GM23338 (cell line): ENCODE results near the gene LSP1. TPM values are rescaled to one million over a fixed set of nuclear protein-coding genes. Genes with fewer than 3 reads are reported as not detected.

ENCODE experiments used
- ATAC-seq: fragments of 200-7000 bp; cut with Tn5 transposase; 3 replicates; pipeline ENCODE4 v1.9.1; 2020
- DNase-seq: peaks from one replicate; pipeline ENCODE4 v3.0.0-alpha.2; 2015; ENCODE audit warnings: low spot score
- H2AFZ ChIP-seq: fragments of 200-600 bp; sonication (generic); 2 replicates; pipeline ENCODE4 v1.8.0; 2016; ENCODE audit warnings: antibody characterized with exemption, mild to moderate bottlenecking, moderate library complexity
- H3F3A ChIP-seq: fragments of 200-600 bp; sonication (generic); replicated peaks from 2 replicates; pipeline ENCODE4 v1.8.0; 2017; ENCODE audit warnings: antibody characterized with exemption, mixed run types, low read depth
- H3K27ac ChIP-seq: fragments of 200-600 bp; sonication (generic); 2 replicates; pipeline ENCODE4 v1.6.1; 2016; ENCODE audit warnings: low read depth
- H3K27me3 ChIP-seq: fragments of 200-600 bp; sonication (generic); 2 replicates; pipeline ENCODE4 v1.8.0; 2016; ENCODE audit warnings: mild to moderate bottlenecking, mixed run types, moderate library complexity; ENCODE audit not compliant: insufficient read depth
- H3K36me3 ChIP-seq: fragments of 200-600 bp; sonication (generic); 2 replicates; pipeline ENCODE4 v1.8.0; 2016; ENCODE audit warnings: mild to moderate bottlenecking; ENCODE audit not compliant: insufficient read depth
- H3K4me1 ChIP-seq: fragments of 200-600 bp; sonication (generic); 2 replicates; pipeline ENCODE4 v1.8.0; 2016; ENCODE audit warnings: mild to moderate bottlenecking, moderate library complexity; ENCODE audit not compliant: insufficient read depth
- H3K4me2 ChIP-seq: fragments of 200-600 bp; sonication (generic); 2 replicates; pipeline ENCODE4 v1.7.1; 2017; ENCODE audit warnings: mixed run types
- H3K4me3 ChIP-seq: fragments of 200-600 bp; sonication (generic); 2 replicates; pipeline ENCODE4 v1.6.1; 2016; ENCODE audit warnings: mixed run types
- H3K79me2 ChIP-seq: fragments of 200-600 bp; sonication (generic); replicated peaks from 2 replicates; pipeline ENCODE4 v1.8.0; 2017; ENCODE audit warnings: mild to moderate bottlenecking; ENCODE audit not compliant: insufficient read depth
- H3K9me2 ChIP-seq: fragments of 200-600 bp; sonication (generic); 2 replicates; pipeline ENCODE4 v1.8.0; 2017; ENCODE audit not compliant: insufficient read depth
- H4K20me1 ChIP-seq: fragments of 200-600 bp; sonication (generic); replicated peaks from 2 replicates; pipeline ENCODE4 v1.8.0; 2017; ENCODE audit warnings: mild to moderate bottlenecking; ENCODE audit not compliant: insufficient read depth
- H3K27ac Mint-ChIP-seq: 2 replicates; pipeline ENCODE4 v1.8.0; 2020; ENCODE audit warnings: inconsistent platforms, mild to moderate bottlenecking, moderate library complexity, mixed read lengths
- H3K27me3 Mint-ChIP-seq: 3 replicates; pipeline ENCODE4 v1.8.0; 2022; ENCODE audit warnings: low read depth, mild to moderate bottlenecking, moderate library complexity, mixed read lengths, inconsistent platforms; ENCODE audit not compliant: insufficient read depth, poor library complexity
- H3K36me3 Mint-ChIP-seq: 3 replicates; pipeline ENCODE4 v1.8.0; 2021; ENCODE audit warnings: low read depth, mild to moderate bottlenecking, inconsistent platforms, moderate library complexity, mixed read lengths
- H3K4me1 Mint-ChIP-seq: 3 replicates; pipeline ENCODE4 v1.8.0; 2020; ENCODE audit warnings: mild to moderate bottlenecking, inconsistent platforms, mixed read lengths
- H3K4me3 Mint-ChIP-seq: 3 replicates; pipeline ENCODE4 v1.8.0; 2021; ENCODE audit warnings: moderate library complexity, mild to moderate bottlenecking, inconsistent platforms, mixed read lengths
- H3K9me3 Mint-ChIP-seq: 3 replicates; pipeline ENCODE4 v1.8.0; 2020; ENCODE audit warnings: moderate library complexity, mild to moderate bottlenecking, inconsistent platforms, mixed read lengths
- CREB1 ChIP-seq: fragments of 250-450 bp; sonication (Bioruptor Pico); IDR thresholded peaks from 2 replicates; pipeline ENCODE4 v1.5.0; 2020; ENCODE audit warnings: low read depth, mild to moderate bottlenecking, moderate library complexity
- CTCF ChIP-seq, 2 experiments: fragments of 200-600 bp in 1 of 2; sonication (generic) in 1 of 2; conservative IDR thresholded peaks; 2 replicates each; pipeline versions ENCODE4 v1.5.1 to v1.6.1; 2016 to 2017; ENCODE audit warnings: antibody characterized with exemption in 2 of 2, low read depth in 2 of 2, mild to moderate bottlenecking in 2 of 2, moderate library complexity in 1 of 2
- ETS1 ChIP-seq: IDR thresholded peaks from 2 replicates; pipeline ENCODE4 v1.6.1; 2016; ENCODE audit warnings: antibody characterized with exemption
- EZH2phosphoT487 ChIP-seq: fragments of 200-600 bp; sonication (generic); IDR thresholded peaks from one replicate; pipeline ENCODE4 v1.8.1; 2018; ENCODE audit warnings: antibody characterized with exemption; ENCODE audit not compliant: unreplicated experiment
- JUNB ChIP-seq: IDR thresholded peaks from one replicate; pipeline ENCODE4 v1.6.1; 2016; ENCODE audit warnings: antibody characterized with exemption; ENCODE audit not compliant: unreplicated experiment
- NANOG ChIP-seq: IDR thresholded peaks from 2 replicates; pipeline ENCODE4 v1.6.1; 2016; ENCODE audit warnings: antibody characterized with exemption, borderline replicate concordance
- POLR2AphosphoS5 ChIP-seq: IDR thresholded peaks from 2 replicates; pipeline ENCODE4 v1.6.1; 2016; ENCODE audit warnings: antibody characterized with exemption, low read depth
- REST ChIP-seq: IDR thresholded peaks from one replicate; pipeline ENCODE4 v1.6.1; 2018; ENCODE audit warnings: antibody characterized with exemption; ENCODE audit not compliant: unreplicated experiment
- STAT1 ChIP-seq: IDR thresholded peaks from one replicate; pipeline ENCODE4 v1.6.1; 2016; ENCODE audit warnings: antibody characterized with exemption; ENCODE audit not compliant: unreplicated experiment
- ZNF114 ChIP-seq: fragments of 250-450 bp; sonication (Bioruptor Pico); IDR thresholded peaks from 2 replicates; pipeline ENCODE4 v1.5.0; 2020; ENCODE audit warnings: mild to moderate bottlenecking, moderate library complexity
- ZNF331 ChIP-seq: fragments of 250-450 bp; sonication (Bioruptor Pico); IDR thresholded peaks from 2 replicates; pipeline ENCODE4 v1.5.0; 2020; ENCODE audit warnings: low read depth, mild to moderate bottlenecking, moderate library complexity
- ZNF462 ChIP-seq: fragments of 250-450 bp; sonication (Bioruptor Pico); IDR thresholded peaks from 2 replicates; pipeline ENCODE4 v1.5.0; 2020; ENCODE audit warnings: mild to moderate bottlenecking, moderate library complexity
- long read RNA-seq: library from polyadenylated mRNA; unstranded; transcript quantifications from one replicate; pipeline ENCODE4 v2.0.0, GENCODE V29; 2020; ENCODE audit not compliant: unreplicated experiment
- polyA plus RNA-seq: library from polyadenylated mRNA; unstranded; fragments of >200 nt; fragmentation: Nextera tagmentation; extraction: Ambion mirVana; gene quantifications from 2 replicates; pipeline ENCODE4 v1.2.1, GENCODE V29; 2016
- total RNA-seq: library from RNA; depleted of rRNA; stranded (reverse); fragments of >200 nt; shearing (Covaris generic); gene quantifications from 2 replicates; pipeline ENCODE4 v1.2.3, GENCODE V29; 2014; rRNA removed

LSP1 gene
- not detected in 2 replicates for total RNA-seq
- 0.84 and 0.96 TPM in 2 replicates for polyA plus RNA-seq
- long read RNA-seq, result 0 reads

- Mint-ChIP-seq H3K27ac (no peak within 1 kb of the TSS), H3K4me1 (no peaks in the 10 kb centered on the region), H3K36me3 (no peaks in the 10 kb centered on the region), H3K4me3 (no peak within 1 kb of the TSS), H3K9me3 (no peaks in the 10 kb centered on the region), H3K27me3 (peaks cover 4% of the 10 kb centered on the region)
- Histone ChIP-seq H3K4me2 (no peak within 1 kb of the TSS), H3K79me2 (no peaks in the 10 kb centered on the region), H3K4me3 (no peak within 1 kb of the TSS), H3K4me1 (no peaks in the 10 kb centered on the region), H4K20me1 (no peaks in the 10 kb centered on the region), H3F3A (no peaks in the 10 kb centered on the region), H3K27ac (no peak within 1 kb of the TSS), H3K9me2 (no peaks in the 10 kb centered on the region), H3K27me3 (no peaks in the 10 kb centered on the region), H2AFZ (no peak within 1 kb of the TSS), H3K36me3 (no peaks in the 10 kb centered on the region)
- ATAC-seq, result no peak
- no peak for TF ChIP-seq JUNB
- TF ChIP-seq ZNF462 (CRISPR knock-in tag), result no peak
- TF ChIP-seq ETS1, result no peak
- TF ChIP-seq ZNF331 (CRISPR knock-in tag), result no peak
- no peak for TF ChIP-seq ZNF114 (CRISPR knock-in tag)
- no peak for TF ChIP-seq POLR2AphosphoS5
- TF ChIP-seq CREB1 (CRISPR knock-in tag), result no peak
- no peak for TF ChIP-seq REST
- TF ChIP-seq STAT1, result no peak
- no peak for TF ChIP-seq NANOG
- no peak for TF ChIP-seq EZH2phosphoT487
- TF ChIP-seq CTCF (conservative IDR thresholded peaks at IDR 0.05; ENCODE audit: low read depth in 2 of 2), result no peak
- no peak for DNase-seq
Observed at GRCh38 chr11:1852877-1853276, at the start of gene LSP1. Gene LSP1, plus strand, starts transcription at chr11:1853084. Its CDS starts 61 bp downstream, at chr11:1853145.
